Gastrocnemius medialis (tissue), 4 donors: ENCODE results near the gene AXIN1.

Experiments
- CTCF ChIP-seq, 5 experiments: fragments of 450-650 bp in 3 of 5; fragments of 200-600 bp in 2 of 5; sonication (generic) in 2 of 5; IDR thresholded peaks in 4 of 5; conservative IDR thresholded peaks in 1 of 5; 1 replicate in 4 of 5; 2 replicates in 1 of 5; pipeline ENCODE4 v1.5.1; 2016 to 2019; ENCODE audit warnings: antibody characterized with exemption in 5 of 5, mild to moderate bottlenecking in 3 of 5, moderate library complexity in 3 of 5
- POLR2A ChIP-seq, 2 donors: fragments of 450-650 bp; IDR thresholded peaks; one replicate each; pipeline ENCODE4 v1.6.1; 2017; ENCODE audit warnings: antibody characterized with exemption in 2 of 2, mild to moderate bottlenecking in 2 of 2, moderate library complexity in 2 of 2

- TF ChIP-seq CTCF (IDR thresholded peaks at IDR 0.05 in 4 of 5, conservative IDR thresholded peaks at IDR 0.05 in 1 of 5): no peak
- no peak for TF ChIP-seq POLR2A (IDR thresholded peaks at IDR 0.05)
Measured at GRCh38 chr16:324451-325334, 27.8 kb downstream of the AXIN1 start.
